SK-N-MC (cell line): ENCODE results near the gene ADAM33.

Experiments
- EZH2 ChIP-seq: fragments of 200-600 bp; sonication (generic); IDR thresholded peaks from one replicate; pipeline ENCODE4 v1.6.1; 2017; ENCODE audit warnings: antibody characterized with exemption
- FOXP2 ChIP-seq: optimal IDR thresholded peaks from 2 replicates; pipeline ENCODE3; 2011; ENCODE audit warnings: mild to moderate bottlenecking, moderate library complexity; ENCODE audit not compliant: insufficient read depth; ENCODE audit errors: extremely low read length, control extremely low read depth
- POLR2AphosphoS5 ChIP-seq: IDR thresholded peaks from 2 replicates; pipeline ENCODE4 v1.6.1; 2012; ENCODE audit warnings: mild to moderate bottlenecking, low read depth, low read length, borderline replicate concordance

- TF ChIP-seq EZH2: no peak
- TF ChIP-seq POLR2AphosphoS5: no peak
- no peak for TF ChIP-seq FOXP2
Observed at GRCh38 chr20:3674447-3674846, 7.4 kb downstream of the ADAM33 start.
